ENCODE data around the gene DNAJC22.
"Not testable (repeated sequence)": the region's sequence is repeated elsewhere in the genome, so short reads cannot be mapped to it uniquely, and the experiment has no call there.

DNA sequence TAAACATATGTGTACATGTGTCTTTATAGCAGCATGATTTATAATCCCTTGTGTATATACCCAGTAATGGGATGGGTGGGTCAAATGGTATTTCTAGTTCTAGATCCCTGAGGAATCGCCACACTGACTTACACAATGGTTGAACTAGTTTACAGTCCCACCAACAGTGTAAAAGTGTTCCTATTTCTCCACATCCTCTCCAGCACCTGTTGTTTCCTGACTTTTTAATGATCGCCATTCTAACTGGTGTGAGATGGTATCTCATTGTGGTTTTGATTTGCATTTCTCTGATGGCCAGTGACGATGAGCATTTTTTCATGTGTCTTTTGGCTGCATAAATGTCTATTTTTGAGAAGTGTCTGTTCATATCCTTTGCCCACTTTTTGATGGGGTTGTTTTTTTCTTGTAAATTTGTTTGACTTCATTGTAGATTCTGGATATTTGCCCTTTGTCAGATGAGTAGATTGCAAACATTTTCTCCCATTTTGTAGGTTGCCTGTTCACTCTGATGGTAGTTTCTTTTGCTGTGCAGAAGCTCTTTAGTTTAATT, 36.2 kb upstream of the DNAJC22 start:
- TF ChIP-seq, protein P1, sequence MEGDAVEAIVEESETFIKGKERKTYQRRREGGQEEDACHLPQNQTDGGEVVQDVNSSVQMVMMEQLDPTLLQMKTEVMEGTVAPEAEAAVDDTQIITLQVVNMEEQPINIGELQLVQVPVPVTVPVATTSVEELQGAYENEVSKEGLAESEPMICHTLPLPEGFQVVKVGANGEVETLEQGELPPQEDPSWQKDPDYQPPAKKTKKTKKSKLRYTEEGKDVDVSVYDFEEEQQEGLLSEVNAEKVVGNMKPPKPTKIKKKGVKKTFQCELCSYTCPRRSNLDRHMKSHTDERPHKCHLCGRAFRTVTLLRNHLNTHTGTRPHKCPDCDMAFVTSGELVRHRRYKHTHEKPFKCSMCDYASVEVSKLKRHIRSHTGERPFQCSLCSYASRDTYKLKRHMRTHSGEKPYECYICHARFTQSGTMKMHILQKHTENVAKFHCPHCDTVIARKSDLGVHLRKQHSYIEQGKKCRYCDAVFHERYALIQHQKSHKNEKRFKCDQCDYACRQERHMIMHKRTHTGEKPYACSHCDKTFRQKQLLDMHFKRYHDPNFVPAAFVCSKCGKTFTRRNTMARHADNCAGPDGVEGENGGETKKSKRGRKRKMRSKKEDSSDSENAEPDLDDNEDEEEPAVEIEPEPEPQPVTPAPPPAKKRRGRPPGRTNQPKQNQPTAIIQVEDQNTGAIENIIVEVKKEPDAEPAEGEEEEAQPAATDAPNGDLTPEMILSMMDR (IDR thresholded peaks at IDR 0.05) = not testable (repeated sequence)
- TF ChIP-seq POLR2A (IDR thresholded peaks at IDR 0.05) = not testable (repeated sequence)

Data from Peyer's patch (tissue), 4 donors.